Natural killer cell (primary cell): ENCODE data around the gene SLBP. TPM values are rescaled to one million over a fixed set of nuclear protein-coding genes. Genes with fewer than 3 reads are reported as not detected.

Source experiments
- ATAC-seq, 3 donors: fragments of 150-1000 bp in 2 of 3; fragments of 200-7000 bp in 1 of 3; cut with Tn5 transposase; 1 replicate in 1 of 3; 2 replicates in 2 of 3; pipeline ENCODE4 v1.10.0; 2021; ENCODE audit warnings: mild to moderate bottlenecking in 2 of 3, moderate library complexity in 2 of 3
- DNase-seq, 2 donors: peaks; one replicate each; pipeline versions ENCODE4 v3.0.0 to v3.0.0-alpha.2; 2013 to 2021; ENCODE audit warnings: mixed read lengths in 1 of 2
- H3K27ac ChIP-seq: one replicate; pipeline ENCODE4 v1.5.1; 2013; ENCODE audit warnings: mild to moderate bottlenecking, low read length
- H3K27me3 ChIP-seq: one replicate; pipeline ENCODE4 v1.6.1; 2013; ENCODE audit warnings: low read length; ENCODE audit not compliant: control insufficient read depth, insufficient read depth
- H3K36me3 ChIP-seq: one replicate; pipeline ENCODE4 v1.6.1; 2013; ENCODE audit warnings: low read length; ENCODE audit not compliant: control insufficient read depth, insufficient read depth
- H3K4me1 ChIP-seq: one replicate; pipeline ENCODE4 v1.6.1; 2013; ENCODE audit warnings: low read length; ENCODE audit not compliant: control insufficient read depth, insufficient read depth
- H3K4me3 ChIP-seq: one replicate; pipeline ENCODE4 v1.5.1; 2013; ENCODE audit warnings: low read length
- H3K9me3 ChIP-seq: one replicate; pipeline ENCODE4 v1.6.1; 2013; ENCODE audit warnings: low read length; ENCODE audit not compliant: control insufficient read depth, insufficient read depth
- H3K27ac Mint-ChIP-seq, 2 donors: one replicate each; pipeline ENCODE4 v1.8.0; 2022; ENCODE audit warnings: mild to moderate bottlenecking in 2 of 2, mixed read lengths in 2 of 2, moderate library complexity in 1 of 2
- H3K27me3 Mint-ChIP-seq, 2 donors: one replicate each; pipeline ENCODE4 v1.8.0; 2022; ENCODE audit warnings: low read depth in 2 of 2, mixed read lengths in 2 of 2
- H3K36me3 Mint-ChIP-seq: one replicate; pipeline ENCODE4 v1.8.0; 2022; ENCODE audit warnings: mixed read lengths
- H3K4me1 Mint-ChIP-seq, 2 donors: one replicate each; pipeline ENCODE4 v1.8.0; 2022; ENCODE audit warnings: mixed read lengths in 2 of 2
- H3K4me3 Mint-ChIP-seq: one replicate; pipeline ENCODE4 v1.8.0; 2022; ENCODE audit warnings: mild to moderate bottlenecking, moderate library complexity, mixed read lengths
- H3K9me3 Mint-ChIP-seq, 2 donors: one replicate each; pipeline ENCODE4 v1.8.0; 2022; ENCODE audit warnings: mixed read lengths in 2 of 2
- WGBS: methylation state at CpG from one replicate; pipeline ENCODE4 v1.1.7; 2013; ENCODE audit warnings: missing lambda C conversion rate; ENCODE audit not compliant: insufficient coverage; 5-methylcytosine and 5-hydroxymethylcytosine counted together
- intact Hi-C: fragments of 100-400 bp; cut with micrococcal nuclease; formaldehyde crosslinking; loops from one replicate; pipeline ENCODE4 v1.14.2; 2022
- total RNA-seq, 4 donors: library from RNA; stranded (reverse); fragments of 120-200 nt in 1 of 4; gene quantifications; one replicate each; pipeline versions ENCODE4 v1.2.3 to v1.2.4, GENCODE V29; 2013 to 2022
- TF ChIP-seq, protein P1 (sequence below): fragments of 200-600 bp; IDR thresholded peaks from one replicate; pipeline ENCODE4 v1.8.0; 2022; ENCODE audit warnings: antibody characterized with exemption

Gene SLBP
- total RNA-seq, 3 donors from 2014 or later (not counting 1 experiment from before 2014, with no cell fraction given), result 29.5 to 38.8 (median 38.6) TPM

GRCh38 chr4:1651609-1652008 lies 60.5 kb downstream of the SLBP start:
- ATAC-seq (no peak), DNase-seq (no peak)
- H3K9me3 Mint-ChIP-seq, result no peaks in the 10 kb centered on the region
- TF ChIP-seq, protein P1, sequence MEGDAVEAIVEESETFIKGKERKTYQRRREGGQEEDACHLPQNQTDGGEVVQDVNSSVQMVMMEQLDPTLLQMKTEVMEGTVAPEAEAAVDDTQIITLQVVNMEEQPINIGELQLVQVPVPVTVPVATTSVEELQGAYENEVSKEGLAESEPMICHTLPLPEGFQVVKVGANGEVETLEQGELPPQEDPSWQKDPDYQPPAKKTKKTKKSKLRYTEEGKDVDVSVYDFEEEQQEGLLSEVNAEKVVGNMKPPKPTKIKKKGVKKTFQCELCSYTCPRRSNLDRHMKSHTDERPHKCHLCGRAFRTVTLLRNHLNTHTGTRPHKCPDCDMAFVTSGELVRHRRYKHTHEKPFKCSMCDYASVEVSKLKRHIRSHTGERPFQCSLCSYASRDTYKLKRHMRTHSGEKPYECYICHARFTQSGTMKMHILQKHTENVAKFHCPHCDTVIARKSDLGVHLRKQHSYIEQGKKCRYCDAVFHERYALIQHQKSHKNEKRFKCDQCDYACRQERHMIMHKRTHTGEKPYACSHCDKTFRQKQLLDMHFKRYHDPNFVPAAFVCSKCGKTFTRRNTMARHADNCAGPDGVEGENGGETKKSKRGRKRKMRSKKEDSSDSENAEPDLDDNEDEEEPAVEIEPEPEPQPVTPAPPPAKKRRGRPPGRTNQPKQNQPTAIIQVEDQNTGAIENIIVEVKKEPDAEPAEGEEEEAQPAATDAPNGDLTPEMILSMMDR, result no peak
- peaks cover 0 to 6% of the 10 kb centered on the region in 2 donors for H3K4me1 Mint-ChIP-seq
- H3K27me3 ChIP-seq, result no peaks in the 10 kb centered on the region
- H3K36me3 Mint-ChIP-seq, result no peaks in the 10 kb centered on the region
- H3K27me3 Mint-ChIP-seq, result no peaks in the 10 kb centered on the region
- no peak overlapping the region for H3K27ac ChIP-seq
- no peak overlapping the region for H3K4me3 ChIP-seq
- no peaks in the 10 kb centered on the region for H3K9me3 ChIP-seq
- H3K4me3 Mint-ChIP-seq, result no peak overlapping the region
- no peak overlapping the region for H3K27ac Mint-ChIP-seq
- no peaks in the 10 kb centered on the region for H3K4me1 ChIP-seq
- no peaks in the 10 kb centered on the region for H3K36me3 ChIP-seq
- intact Hi-C loops, result no loop called here
- 96% methylated on average over 13 of the region's 13 CpGs for WGBS

GRCh38 chr4:1648962-1649361 lies 63.2 kb downstream of the SLBP start:
- no peak for DNase-seq
- H3K9me3 ChIP-seq, result no peaks in the 10 kb centered on the region
- Mint-ChIP-seq H3K27ac (no peak overlapping the region), H3K4me1 (peaks cover 0 to 6% of the 10 kb centered on the region in 2 donors), H3K27me3 (no peaks in the 10 kb centered on the region), H3K36me3 (no peaks in the 10 kb centered on the region), H3K4me3 (no peak overlapping the region), H3K9me3 (no peaks in the 10 kb centered on the region)
- TF ChIP-seq, protein P1, result no peak
- H3K36me3 ChIP-seq, result no peaks in the 10 kb centered on the region
- intact Hi-C loops, result no loop called here
- no peaks in the 10 kb centered on the region for H3K27me3 ChIP-seq
- no peak overlapping the region for H3K27ac ChIP-seq
- no peak for ATAC-seq
- 88% methylated on average over 3 of the region's 3 CpGs for WGBS
- no peak overlapping the region for H3K4me3 ChIP-seq
- H3K4me1 ChIP-seq, result no peaks in the 10 kb centered on the region

DNA sequence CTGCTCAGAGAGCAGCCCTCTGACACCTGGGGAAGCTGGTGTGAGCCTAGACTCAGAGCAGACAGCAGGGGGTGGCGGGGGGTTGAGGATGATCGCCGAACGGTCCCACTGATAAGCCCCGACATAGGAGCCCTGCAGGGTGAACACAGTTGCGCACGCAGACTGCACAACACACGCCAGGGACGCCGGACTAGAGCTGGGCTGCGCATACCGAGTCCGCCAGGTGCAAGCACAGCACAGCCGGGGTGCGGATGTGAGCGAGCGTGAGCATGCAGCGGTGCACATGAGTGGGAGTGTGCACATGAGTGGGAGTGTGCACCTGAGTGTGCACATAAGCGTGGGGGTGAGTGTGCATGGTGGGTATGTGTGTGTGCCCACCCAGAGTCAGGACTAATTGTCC lies 64.7 kb downstream of the SLBP start:
- TF ChIP-seq, protein P1, result no peak
- intact Hi-C loops, result no loop called here
- H3K27me3 ChIP-seq, result no peaks in the 10 kb centered on the region
- ATAC-seq, result no peak
- no peak overlapping the region for H3K27ac ChIP-seq
- no peaks in the 10 kb centered on the region for H3K9me3 ChIP-seq
- H3K4me3 ChIP-seq, result no peak overlapping the region
- H3K4me1 ChIP-seq, result no peaks in the 10 kb centered on the region
- H3K36me3 Mint-ChIP-seq, result no peaks in the 10 kb centered on the region
- no peaks in the 10 kb centered on the region for H3K27me3 Mint-ChIP-seq
- no peak overlapping the region for H3K4me3 Mint-ChIP-seq
- 96% methylated on average over 19 of the region's 19 CpGs for WGBS
- no peaks in the 10 kb centered on the region for H3K36me3 ChIP-seq
- no peak overlapping the region for H3K27ac Mint-ChIP-seq
- no peak for DNase-seq
- no peaks in the 10 kb centered on the region for H3K9me3 Mint-ChIP-seq
- H3K4me1 Mint-ChIP-seq, result peaks cover 0 to 6% of the 10 kb centered on the region in 2 donors

DNA sequence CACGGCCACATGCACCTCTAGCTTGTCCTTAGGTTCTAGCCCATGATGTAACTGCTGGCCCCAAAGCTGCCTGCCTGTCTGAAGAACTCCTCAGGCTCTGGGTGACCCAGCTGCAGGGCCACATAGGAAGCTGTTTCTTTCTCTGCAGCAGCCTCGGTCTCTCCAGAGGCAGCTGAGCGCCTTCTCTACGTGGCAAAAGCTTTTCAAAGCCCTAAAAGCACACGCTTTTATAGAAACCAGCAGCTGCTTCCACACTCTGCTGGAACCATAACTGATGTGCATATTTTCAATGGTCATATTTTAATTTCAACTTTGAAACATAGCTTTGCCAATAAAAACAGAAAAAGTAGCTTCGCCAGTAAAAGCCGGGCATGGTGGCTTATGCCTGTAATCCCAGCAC lies 65.4 kb downstream of the SLBP start:
- no peak for DNase-seq
- TF ChIP-seq, protein P1, result no peak

More for the DNA sequence above, 65.4 kb downstream of the SLBP start:
- intact Hi-C loops, result no loop called here
- H3K9me3 ChIP-seq, result no peaks in the 10 kb centered on the region
- H3K4me1 ChIP-seq, result no peaks in the 10 kb centered on the region
- Mint-ChIP-seq H3K4me1 (peaks cover 0 to 6% of the 10 kb centered on the region in 2 donors), H3K36me3 (no peaks in the 10 kb centered on the region), H3K9me3 (no peaks in the 10 kb centered on the region), H3K27ac (no peak overlapping the region), H3K27me3 (no peaks in the 10 kb centered on the region), H3K4me3 (no peak overlapping the region)
- no peak overlapping the region for H3K27ac ChIP-seq
- ATAC-seq, result no peak
- no peak overlapping the region for H3K4me3 ChIP-seq
- no peaks in the 10 kb centered on the region for H3K36me3 ChIP-seq
- WGBS, result 95% methylated on average over 7 of the region's 7 CpGs
- no peaks in the 10 kb centered on the region for H3K27me3 ChIP-seq
